ENCODE results near the gene NAPSA.

The NAPSA gene

GRCh38 chr19:50313812-50314536 is 51.5 kb downstream of the NAPSA start:
- DNase-seq = no peak

GRCh38 chr19:50312967-50313811 is 52.2 kb downstream of the NAPSA start:
- no peak for DNase-seq

DNA sequence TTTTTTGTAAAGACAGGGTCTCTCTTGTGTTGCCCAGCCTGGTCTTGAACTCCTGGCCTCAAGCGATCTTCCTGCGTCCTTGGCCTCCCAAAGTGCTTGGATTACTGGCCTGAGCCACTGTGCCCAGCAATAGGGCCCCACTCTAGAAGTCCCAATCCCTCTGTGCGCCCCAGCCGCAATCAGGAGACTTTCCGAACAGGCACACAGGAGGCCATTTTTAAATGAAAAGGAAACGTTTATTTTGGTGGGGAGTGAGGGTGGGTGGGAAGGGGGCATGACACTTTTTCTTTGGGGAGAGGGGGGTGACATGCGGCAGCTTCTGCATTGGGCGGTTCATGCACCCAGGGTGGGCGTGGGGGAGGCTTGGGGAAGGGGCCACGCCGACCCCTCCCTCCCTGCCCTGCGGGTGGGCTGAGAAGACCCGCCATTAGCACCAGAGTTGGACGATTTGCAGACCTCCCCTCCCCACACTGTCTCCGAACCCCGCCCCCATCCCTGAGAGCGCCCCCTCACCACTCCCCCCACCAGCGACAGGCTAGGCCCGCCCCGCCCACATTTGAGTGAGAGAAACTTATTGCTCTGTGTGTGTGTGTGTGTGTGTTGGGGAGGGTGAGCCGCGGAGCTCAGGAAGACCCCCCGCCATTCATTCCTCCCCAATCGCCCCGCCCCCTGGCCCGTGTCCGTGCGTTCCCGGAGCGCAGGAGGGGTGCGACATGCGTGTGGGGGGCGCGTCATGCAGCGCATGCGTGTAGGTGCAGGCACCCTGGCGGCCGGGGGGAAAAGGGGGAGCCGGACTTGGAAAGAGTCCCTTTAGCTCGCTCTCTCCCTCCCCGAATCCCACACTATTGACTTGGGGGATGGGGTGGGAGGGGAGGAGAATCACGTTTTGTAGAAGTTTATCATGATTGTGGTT is 53.5 kb downstream of the NAPSA start:
- no peak for DNase-seq

DNA sequence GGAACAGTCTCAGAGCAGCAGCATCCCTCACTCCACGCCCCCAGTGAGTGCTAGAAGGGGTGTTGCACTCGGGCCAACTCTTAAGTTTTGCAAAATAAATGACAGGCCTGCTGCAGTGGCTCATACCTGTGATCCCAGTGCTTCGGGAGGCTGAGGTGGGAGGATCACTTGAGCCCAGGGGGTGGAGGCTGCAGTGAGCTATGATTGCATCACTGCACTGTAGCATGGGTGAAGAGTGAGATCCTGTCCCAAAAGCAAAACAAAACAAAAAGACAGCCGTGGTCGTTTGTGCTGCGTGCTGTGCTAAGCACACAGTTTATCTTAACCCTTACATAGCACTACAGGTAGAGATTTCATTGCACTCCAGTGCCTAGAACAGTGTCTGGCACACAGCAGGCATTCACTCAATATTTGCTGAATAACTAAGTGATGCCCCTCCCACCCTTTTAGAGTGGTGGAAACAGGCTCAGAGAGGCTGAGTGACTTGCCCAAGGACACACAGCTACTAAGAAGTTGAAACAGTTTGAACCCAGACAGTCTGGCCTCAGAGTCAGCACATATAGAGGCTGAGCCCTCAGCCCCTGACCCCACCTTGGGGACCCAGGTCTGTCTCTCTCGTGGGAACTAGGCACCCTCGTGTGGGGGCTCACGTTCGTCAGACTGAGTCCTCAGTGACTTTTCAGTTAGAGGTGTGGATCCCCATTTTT is 54.5 kb downstream of the NAPSA start:
- DNase-seq = no peak

DNA sequence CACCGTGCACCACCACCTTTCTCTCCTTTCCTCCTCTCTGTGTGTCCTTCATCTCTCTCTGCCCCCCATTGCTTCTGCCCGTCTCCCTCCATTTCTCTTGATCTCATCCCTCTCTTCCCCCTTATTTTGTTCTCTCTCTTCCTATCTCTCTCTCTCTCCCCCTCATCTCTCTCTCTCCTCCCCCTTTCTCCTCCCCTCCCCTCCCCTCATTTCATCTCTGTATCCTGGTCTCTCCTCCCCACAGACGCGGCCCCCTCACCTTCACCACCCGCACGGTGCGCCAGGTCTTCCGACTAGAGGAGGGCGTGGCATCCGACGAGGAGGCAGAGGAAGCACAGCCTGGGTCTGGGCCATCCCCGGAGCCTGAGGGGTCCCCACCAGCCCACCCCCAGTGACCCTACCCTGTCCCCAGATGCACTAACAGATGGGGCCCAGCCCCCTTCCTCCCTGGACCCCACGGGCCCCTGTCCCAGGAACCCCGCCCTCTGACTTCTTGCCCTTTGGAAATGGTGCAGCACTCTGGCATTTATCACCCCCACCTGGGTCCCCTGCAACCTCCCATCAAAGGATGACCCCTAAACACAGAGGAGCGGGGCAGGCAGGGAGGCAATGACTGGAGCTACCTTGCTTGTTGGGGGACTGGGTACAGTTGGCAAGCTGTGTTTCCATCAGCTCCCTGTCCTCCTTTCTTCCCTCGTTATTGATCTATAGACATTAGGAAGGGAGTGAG is 55.9 kb downstream of the NAPSA start:
- no peak for DNase-seq

DNA sequence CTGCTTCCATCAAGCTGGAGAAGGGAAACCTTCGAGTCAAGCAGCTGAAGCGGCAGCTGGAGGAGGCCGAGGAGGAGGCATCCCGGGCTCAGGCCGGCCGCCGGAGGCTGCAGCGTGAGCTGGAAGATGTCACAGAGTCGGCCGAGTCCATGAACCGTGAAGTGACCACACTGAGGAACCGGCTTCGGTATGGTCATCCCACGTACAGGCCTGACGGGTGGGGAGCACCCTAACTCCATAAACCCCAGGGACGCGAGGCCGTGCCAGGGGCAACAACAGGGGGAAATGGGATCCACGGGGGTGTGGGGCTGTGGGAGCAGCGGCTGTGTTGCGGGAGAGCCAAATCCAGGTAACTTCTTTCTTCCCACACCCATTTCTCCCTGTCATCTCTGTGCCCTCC is 56.4 kb downstream of the NAPSA start:
- DNase-seq = no peak

All from activated CD8-positive, alpha-beta memory T cell treated with anti-CD3 and anti-CD28 coated beads, Interleukin-2, amount 50 U/mL, for 4 hours (primary cell).